Head of caudate nucleus (tissue), 42 donors: Measurements from ENCODE around the gene GINS1.
A peak's percentile ranks its signal among the peaks of the same experiment; 100 is the strongest.
"Not testable (repeated sequence)": the region's sequence is repeated elsewhere in the genome, so short reads cannot be mapped to it uniquely, and the experiment has no call there.

Experiments used
- DNase-seq, 42 donors: peaks; one replicate each; pipeline versions ENCODE4 v3.0.0 to v3.0.0-alpha.2; 2020 to 2021; ENCODE audit warnings: mixed read lengths in 7 of 42
- intact Hi-C: fragments of 100-400 bp; cut with DNase I; formaldehyde crosslinking; loops from one replicate; pipeline ENCODE4 v1.15.0; 2022

The GINS1 gene

DNA sequence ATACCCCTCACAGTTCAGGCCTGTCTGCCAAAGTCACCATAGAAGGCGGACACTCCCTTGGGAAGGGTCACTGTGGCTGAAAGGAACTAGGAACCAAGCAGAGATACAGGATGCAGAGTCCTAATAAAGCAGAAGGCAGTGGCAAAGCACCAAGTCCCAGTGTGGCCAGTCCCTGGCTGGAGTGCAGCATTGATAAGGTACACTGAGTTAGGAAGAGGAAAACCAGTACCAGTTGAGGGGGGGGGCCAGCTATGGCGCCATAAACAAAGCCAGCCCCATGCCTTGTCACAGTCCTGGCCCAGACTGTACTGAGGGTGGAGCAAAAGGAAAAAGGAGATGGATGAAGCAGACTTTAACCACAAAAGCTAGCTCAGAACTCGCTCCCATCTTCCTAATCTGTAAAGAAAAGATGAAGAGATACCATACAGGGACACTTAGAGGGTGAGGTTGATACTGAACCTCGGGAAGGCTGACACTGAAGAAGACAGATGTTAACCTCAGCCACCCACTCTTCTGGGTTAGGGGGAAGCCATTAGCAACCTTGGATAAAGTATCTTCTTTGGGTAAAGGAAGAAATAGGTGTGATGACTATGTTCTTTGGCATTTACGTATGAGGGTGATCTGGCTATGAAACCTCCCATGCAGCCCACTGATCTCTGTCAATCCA is 24.6 kb upstream of the GINS1 start:
- intact Hi-C loops: no loop called here
- DNase-seq: no peak

GRCh38 chr20:25389401-25389857 is 18.0 kb upstream of the GINS1 start:
- peak in 2 of 42 donors; percentile 34 to 38 for DNase-seq
- intact Hi-C loops: no loop called here

DNA sequence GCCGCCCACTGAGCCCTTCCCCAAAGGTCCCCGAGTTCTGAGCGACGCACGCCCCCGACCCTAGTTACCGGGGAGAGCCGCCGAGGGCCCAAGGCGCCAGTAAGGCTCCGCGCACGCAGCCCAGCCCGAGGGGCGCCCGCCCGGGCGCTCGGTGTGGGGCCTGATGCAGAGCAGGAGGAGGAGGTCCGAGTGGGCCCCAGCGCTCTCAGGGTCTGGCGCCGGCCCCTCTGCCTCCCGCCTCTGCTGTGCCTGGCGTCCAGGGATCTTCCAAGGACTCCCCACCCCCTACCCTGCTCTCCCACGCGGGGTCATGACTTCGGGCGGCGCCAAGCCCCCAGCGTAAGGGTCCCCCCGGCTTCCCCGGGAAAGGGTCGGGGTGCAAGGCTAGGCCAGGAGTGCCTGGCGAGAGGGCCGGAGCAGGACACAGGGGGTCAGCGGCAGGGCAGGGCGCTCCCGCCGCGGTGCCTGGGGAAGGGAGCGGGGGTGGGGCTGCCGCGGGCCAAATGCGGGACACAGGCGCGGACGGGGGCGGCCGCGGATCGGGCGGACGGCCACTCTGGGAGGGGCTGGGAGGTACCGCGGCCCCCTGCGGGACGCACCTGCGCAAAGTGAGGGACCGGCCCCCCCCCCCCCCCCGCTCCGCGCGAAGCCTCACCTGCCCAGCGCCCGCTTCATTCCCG is 17.5 kb upstream of the GINS1 start:
- peak in 36 of 42 donors; percentile 20 to 67 (median 46) for DNase-seq
- intact Hi-C loops: loop anchor here (5.0 kb wide), 2 partner anchors 143 to 398 kb away; partner anchors contain the start of genes APMAP and PYGB

DNA sequence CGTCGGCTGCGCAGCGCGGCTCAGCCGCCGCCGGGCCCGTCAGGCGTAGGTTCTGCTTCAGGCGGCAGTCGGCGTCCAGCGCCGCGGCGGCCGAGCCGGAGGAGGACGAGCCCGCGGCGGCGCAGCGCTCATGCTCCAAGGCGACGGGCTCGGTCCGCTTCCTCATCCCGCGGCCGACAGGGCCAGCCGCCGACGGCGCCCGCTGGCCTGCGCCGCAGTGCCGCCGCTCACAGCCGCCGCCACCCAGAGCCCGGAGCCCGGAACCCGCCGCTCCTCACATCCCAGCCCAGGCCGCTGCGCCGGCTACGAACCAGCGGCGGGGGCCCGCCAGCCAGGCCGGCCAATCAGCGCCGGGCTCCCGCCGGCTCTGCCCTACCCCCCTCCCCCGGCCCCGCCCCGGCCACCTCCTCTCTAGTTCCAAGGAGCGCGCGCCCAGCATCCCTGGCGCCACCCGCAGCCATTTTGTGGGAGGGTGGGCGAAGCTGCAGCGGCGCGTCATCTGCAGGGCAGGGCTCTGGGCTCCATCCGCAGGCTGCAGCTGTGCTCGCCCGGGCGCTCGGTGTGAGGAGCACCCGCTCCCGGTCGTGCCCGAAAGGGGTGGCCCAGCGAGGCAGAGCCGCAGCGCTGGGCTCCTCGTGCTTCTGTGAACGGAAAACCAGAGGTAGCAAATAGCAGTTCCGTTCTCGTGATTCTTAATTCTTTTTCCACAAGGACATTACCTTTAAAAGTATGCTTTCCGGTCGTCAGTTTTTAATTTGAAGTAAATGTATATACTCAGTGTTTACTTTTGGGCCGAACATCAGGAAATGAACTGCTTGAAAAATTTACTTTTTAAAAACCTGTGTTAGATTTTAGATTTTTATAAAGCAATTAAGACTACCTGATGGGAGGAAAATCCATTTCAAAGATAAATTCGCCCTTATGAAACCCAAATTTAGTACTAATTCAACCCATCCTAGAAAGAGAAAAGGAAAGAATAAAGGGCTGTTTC is 16.6 kb upstream of the GINS1 start, which contains the start of gene ABHD12:
Gene ABHD12 (minus strand): TSS at position 298 of the 991 bp plus-strand sequence. CDS start 132 bp downstream, at position 166.
- intact Hi-C loops: loop anchor here (5.0 kb wide), 2 partner anchors 144 to 399 kb away; partner anchors contain the start of genes APMAP and PYGB
- peak; percentile 91 to 99 (median 97) for DNase-seq

GRCh38 chr20:25394276-25394675 is 13.2 kb upstream of the GINS1 start:
- intact Hi-C loops: loop anchor here (5.0 kb wide), 2 partner anchors 147 to 402 kb away; partner anchors contain the start of genes APMAP and PYGB
- peak in 5 of 42 donors; percentile 18 to 45 (median 36) for DNase-seq

GRCh38 chr20:25394996-25395395 is 12.5 kb upstream of the GINS1 start:
- intact Hi-C loops: loop anchor here (5.0 kb wide), 3 partner anchors 98 to 403 kb away; partner anchors contain the start of genes APMAP and PYGB
- no peak for DNase-seq

DNA sequence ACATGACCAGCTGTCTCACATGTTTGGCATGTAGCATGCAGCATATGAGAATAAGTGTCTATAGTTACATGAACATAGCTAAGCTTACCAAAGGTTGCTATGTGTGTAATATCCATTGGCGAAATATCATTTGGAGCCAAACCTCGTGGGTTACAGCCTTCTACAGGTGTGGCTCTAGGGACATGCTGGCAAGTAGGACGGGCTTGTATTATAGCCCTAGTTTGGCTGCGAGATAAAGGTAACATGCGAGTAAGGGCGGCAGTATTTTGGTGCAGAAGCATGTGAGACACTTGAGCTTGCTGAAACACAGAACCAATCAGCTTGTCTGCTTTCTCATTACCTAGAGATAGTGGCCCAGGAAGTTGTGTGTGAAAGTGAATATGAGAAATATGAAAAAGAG is 10.4 kb upstream of the GINS1 start:
- intact Hi-C loops: loop anchor here (5.0 kb wide), 1 partner anchor 100 kb away; no protein-coding TSS in a partner anchor
- DNase-seq: no peak

- DNase-seq: no peak
- intact Hi-C loops: loop anchor here (5.0 kb wide), 1 partner anchor 101 kb away; no protein-coding TSS in a partner anchor
These were observed 9.7 kb upstream of the GINS1 start for GRCh38 chr20:25397821-25398220.

DNA sequence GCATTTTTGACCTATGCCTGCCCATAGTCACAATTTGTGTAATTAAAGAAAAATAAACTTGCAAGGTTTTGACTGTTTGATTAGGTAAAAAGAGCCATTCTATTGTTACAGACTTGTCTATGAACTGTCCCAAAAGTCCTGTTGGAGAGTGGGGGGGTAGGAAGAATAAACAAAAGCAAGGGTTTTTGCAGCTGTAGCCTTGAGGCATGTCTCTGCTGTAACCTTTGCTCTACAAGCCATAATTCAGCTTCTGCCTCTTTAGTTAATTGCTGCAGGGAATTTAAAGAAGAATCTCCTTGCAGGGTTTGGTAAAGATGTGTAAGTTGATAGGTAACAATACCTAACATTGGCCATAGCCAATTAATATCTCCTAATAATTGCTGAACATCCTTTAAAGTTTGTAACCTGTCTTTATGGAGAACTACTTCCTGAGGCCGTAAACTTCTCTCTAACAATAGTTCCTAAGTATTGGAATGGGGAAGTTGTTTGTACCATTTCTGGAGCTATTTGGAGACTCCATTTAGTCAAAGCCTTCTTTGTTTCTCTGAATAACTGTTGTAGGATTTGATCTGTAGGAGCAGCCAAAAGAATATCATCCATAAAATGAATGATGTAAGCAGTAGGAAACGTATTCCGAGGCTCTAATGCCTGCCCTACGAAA is 9.0 kb upstream of the GINS1 start:
- no peak for DNase-seq
- intact Hi-C loops: loop anchor here (5.0 kb wide), 1 partner anchor 101 kb away; no protein-coding TSS in a partner anchor

- DNase-seq: peak in 29 of 42 donors; percentile 17 to 86 (median 56)
- intact Hi-C loops: loop anchor here (5.0 kb wide), 1 partner anchor 102 kb away; no protein-coding TSS in a partner anchor
These were observed 8.4 kb upstream of the GINS1 start for GRCh38 chr20:25399037-25399430.

DNA sequence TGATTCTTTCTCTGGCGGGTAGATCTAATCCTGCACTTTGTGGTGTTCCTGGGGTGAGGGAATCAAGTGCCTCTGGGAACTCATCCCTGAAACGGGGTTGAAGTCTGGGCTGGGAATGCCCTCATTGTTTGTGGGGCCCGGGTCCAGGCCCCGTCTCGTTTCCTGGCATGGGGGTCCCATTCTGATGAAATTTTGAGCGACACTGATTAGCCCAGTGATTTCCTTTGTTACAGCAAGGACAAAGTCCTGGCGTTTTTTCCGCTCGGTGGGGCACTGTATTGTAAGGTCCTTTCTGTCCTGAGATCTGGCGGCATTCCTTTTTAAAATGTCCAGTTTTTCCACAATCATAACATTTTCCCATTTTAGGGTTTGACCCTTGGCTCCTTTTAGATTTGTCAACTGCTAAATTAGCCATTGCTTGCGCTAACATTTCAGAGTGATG is 7.2 kb upstream of the GINS1 start:
- intact Hi-C loops: loop anchor here (10.0 kb wide), 1 partner anchor 224 kb away; the partner anchor contains the start of gene NANP
- not testable (repeated sequence) for DNase-seq

DNA sequence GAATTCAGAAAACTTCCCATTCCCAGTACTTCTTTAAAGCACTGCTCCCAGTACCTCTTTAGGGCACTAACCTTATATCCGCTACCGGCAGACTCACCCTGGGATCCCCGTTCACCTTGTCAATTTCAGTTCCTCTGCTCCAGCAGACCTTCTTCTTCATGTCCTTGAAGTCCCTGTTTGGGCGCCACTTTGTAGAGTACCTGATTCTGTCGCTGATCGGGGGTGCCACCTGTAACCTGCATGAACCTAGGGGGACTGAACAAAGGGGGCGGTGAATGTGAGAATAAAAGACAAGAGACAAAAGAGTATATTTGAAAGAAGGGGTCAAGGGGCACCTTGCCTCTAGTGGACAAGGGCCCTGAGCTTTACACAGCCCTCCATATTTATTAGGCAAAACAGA is 4.9 kb upstream of the GINS1 start:
- intact Hi-C loops: loop anchor here (10.0 kb wide), 1 partner anchor 222 kb away; the partner anchor contains the start of gene NANP

GRCh38 chr20:25408170-25408547 is 686 bp downstream of the GINS1 start:
- intact Hi-C loops: loop anchor here (10.0 kb wide), 1 partner anchor 217 kb away; the partner anchor contains the start of gene NANP
- DNase-seq: no peak

More for the DNA sequence above, 4.9 kb upstream of the GINS1 start:
- DNase-seq: no peak

- intact Hi-C loops: loop anchor here (10.0 kb wide), 1 partner anchor 216 kb away; the partner anchor contains the start of gene NANP
- no peak for DNase-seq
These were observed 1.4 kb downstream of the GINS1 start for GRCh38 chr20:25408890-25409289.

DNA sequence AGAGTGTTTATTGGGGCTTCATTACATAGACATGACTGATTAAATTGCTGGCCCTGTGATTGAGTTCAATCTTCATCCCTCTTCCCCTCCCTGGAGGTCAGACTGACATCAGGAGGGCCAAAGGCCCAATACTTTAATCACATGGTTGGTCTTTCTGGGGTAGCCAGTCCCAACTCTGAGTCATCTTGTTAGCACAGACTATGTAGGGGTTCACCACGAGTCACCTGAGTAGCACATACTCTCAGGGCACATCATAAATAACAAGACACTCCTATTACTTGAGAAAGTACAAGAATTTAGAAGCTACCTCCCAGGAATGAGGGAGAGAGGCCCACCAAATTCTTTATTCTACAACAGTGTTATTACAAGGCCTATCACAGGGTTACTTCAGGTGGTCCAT is 11.3 kb downstream of the GINS1 start:
- intact Hi-C loops: no loop called here
- DNase-seq: no peak

DNA sequence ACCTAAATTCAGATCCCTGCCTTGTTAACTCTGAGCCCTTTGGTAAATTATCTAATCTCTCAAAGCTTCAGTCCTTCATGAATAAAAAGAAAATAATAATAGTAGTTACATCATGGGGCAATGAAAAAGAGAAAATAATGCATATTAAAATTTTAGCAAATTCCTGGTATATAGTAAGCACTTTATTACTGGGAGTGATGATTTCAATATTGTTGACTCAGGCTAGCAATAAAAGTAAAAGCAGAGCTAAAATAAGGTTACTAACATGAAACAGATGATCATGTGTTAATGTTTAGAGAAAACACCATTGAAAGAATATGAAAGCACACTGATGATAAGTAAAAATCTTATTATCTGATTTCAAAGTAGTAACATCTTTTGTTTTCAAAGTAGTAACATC is 13.6 kb downstream of the GINS1 start:
- DNase-seq: no peak
- intact Hi-C loops: no loop called here

GRCh38 chr20:25422032-25422431 is 14.6 kb downstream of the GINS1 start:
- intact Hi-C loops: no loop called here
- no peak for DNase-seq

DNA sequence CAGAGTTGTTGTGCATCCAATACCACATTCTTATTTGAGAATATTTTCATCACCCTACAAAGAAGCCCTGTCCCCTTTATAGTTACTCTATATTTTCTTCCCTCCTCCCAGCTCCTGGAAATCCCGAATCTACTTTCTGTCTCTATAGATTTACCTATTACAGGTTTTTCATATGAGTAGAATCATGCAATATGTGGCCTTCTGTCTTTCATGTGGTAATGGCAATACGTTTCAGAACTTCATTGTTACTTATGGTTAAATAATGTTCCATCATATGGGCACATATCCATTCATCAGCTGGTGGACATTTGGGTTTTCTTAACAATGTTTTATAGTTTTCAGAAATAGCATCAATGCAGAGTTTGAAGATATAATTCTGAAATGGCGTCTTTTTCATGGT is 17.1 kb downstream of the GINS1 start:
- intact Hi-C loops: no loop called here
- no peak for DNase-seq
